Esophagus squamous epithelium (tissue), 5 donors: ENCODE results near the gene SV2A. TPM values are rescaled to one million over a fixed set of nuclear protein-coding genes. Genes with fewer than 3 reads are reported as not detected.

Experiments
- DNase-seq: peaks from one replicate; lab custom pipeline; 2025; lab: John Stamatoyannopoulos, UW
- H3K27ac ChIP-seq, 4 donors: fragments of 200-600 bp; sonication (generic); one replicate each; pipeline ENCODE4 v1.5.1; 2016 to 2019; ENCODE audit warnings: mild to moderate bottlenecking in 1 of 4
- H3K27me3 ChIP-seq, 4 donors: fragments of 200-600 bp; sonication (generic); 1 replicate in 3 of 4; 2 replicates in 1 of 4; pipeline versions ENCODE4 v1.5.1 to v1.6.0; 2017 to 2021; ENCODE audit warnings: antibody characterized with exemption in 1 of 4
- H3K36me3 ChIP-seq, 3 donors: fragments of 200-600 bp; sonication (generic); one replicate each; pipeline ENCODE4 v1.5.1; 2016 to 2019
- H3K4me1 ChIP-seq, 3 donors: fragments of 200-600 bp; sonication (generic); one replicate each; pipeline ENCODE4 v1.5.1; 2017 to 2019
- H3K4me3 ChIP-seq, 4 donors: fragments of 200-600 bp; sonication (generic); 1 replicate in 3 of 4; 2 replicates in 1 of 4; pipeline ENCODE4 v1.5.1; 2016 to 2019; ENCODE audit warnings: mild to moderate bottlenecking in 2 of 4, moderate library complexity in 1 of 4
- H3K9me3 ChIP-seq, 3 donors: fragments of 200-600 bp; sonication (generic); one replicate each; pipeline ENCODE4 v1.5.1; 2016 to 2019
- CTCF ChIP-seq, 6 experiments: fragments of 450-650 bp in 4 of 6; fragments of 200-600 bp in 2 of 6; sonication (generic) in 2 of 6; IDR thresholded peaks; one replicate each; pipeline ENCODE4 v1.5.1; 2016 to 2019; ENCODE audit warnings: antibody characterized with exemption in 6 of 6, mild to moderate bottlenecking in 4 of 6, moderate library complexity in 4 of 6
- POLR2A ChIP-seq, 4 donors: fragments of 450-650 bp; IDR thresholded peaks; one replicate each; pipeline ENCODE4 v1.6.1; 2017; ENCODE audit warnings: antibody characterized with exemption in 4 of 4, mild to moderate bottlenecking in 4 of 4, moderate library complexity in 3 of 4
- WGBS, 2 donors: methylation state at CpG; one replicate each; pipeline ENCODE4 v1.1.5; 2018; 5-methylcytosine and 5-hydroxymethylcytosine counted together
- intact Hi-C: fragments of 100-400 bp; cut with DNase I; formaldehyde crosslinking; loops from one replicate; pipeline ENCODE4 v1.15.0; 2022
- total RNA-seq, 4 donors: library from RNA; depleted of rRNA; stranded (reverse); fragments of >200 nt; gene quantifications; one replicate each; pipeline ENCODE4 v1.1.0, GENCODE V29; 2016
- donor health status: DM: yes; HTN: yes; CAD: no.

Gene SV2A
- total RNA-seq, 4 donors from 2014 or later = 0.11 to 2.1 (median 1.1) TPM

DNA sequence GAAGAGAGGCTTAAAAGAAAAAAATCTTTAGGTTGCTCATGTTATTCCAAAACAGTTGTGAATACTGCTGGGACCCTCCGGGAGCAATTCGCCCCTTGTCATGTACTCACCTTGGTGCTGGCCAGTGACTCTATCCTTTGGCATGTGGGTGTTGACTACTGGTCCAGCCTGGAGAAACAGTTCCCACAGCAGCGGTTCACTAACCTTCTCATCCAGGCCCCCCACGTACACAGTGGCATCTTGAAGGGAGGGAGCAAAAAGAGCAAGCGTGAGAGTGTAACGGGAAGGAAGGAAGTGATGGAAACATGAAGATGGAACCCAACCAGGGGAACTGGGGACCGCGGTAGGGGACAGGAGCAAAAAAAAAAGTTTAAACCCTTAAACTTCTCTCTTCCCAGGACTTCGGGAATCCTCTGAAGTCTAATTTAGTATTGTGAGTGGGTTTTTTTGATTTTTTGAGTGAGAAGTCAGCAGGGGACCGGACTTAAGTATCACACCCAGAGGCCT lies 9.5 kb upstream of the SV2A start:
- 1 to 3% methylated on average over 9 to 10 of the region's 10 CpGs for WGBS, 2 donors
- H3K27me3 ChIP-seq = no peaks in the 10 kb centered on the region
- TF ChIP-seq CTCF (IDR thresholded peaks at IDR 0.05) (no peak), POLR2A (IDR thresholded peaks at IDR 0.05) (no peak)
- no peaks in the 10 kb centered on the region for H3K9me3 ChIP-seq
- peak overlapping the region; percentile 73 to 96 (median 94) for H3K4me3 ChIP-seq
- no peak for DNase-seq
- peaks cover 16 to 38% (median 21%) of the 10 kb centered on the region in 3 donors for H3K4me1 ChIP-seq
- peak overlapping the region; percentile 95 to 99 (median 97) for H3K27ac ChIP-seq
- H3K36me3 ChIP-seq = peaks cover 24 to 76% (median 38%) of the 10 kb centered on the region in 3 donors
- intact Hi-C loops = no loop called here

DNA sequence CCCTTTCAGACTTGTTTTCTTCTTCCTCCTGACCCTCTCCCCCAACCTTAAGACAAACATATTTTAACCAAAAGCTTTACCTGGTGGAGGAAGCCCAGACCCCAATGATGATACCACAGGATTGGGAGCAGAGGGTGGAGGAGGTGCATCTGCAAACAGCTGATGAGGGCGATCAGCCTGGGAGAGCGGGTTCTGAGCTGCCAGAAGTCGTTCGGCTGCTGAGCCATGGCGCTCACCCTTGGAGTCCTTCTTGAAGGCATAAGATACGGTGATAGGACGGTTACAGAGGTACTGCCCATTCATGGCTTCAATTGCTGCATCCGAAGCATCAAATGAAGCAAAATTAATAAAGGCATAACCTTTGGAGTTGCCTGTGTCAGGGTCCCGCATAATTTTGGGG lies 8.7 kb upstream of the SV2A start:
- H3K36me3 ChIP-seq = peaks cover 24 to 76% (median 38%) of the 10 kb centered on the region in 3 donors

GRCh38 chr1:149925751-149926150 lies 8.1 kb upstream of the SV2A start:
- H3K4me1 ChIP-seq = peaks cover 16 to 38% (median 21%) of the 10 kb centered on the region in 3 donors
- TF ChIP-seq CTCF (IDR thresholded peaks at IDR 0.05) (no peak), POLR2A (IDR thresholded peaks at IDR 0.05) (no peak)
- H3K9me3 ChIP-seq = no peaks in the 10 kb centered on the region
- intact Hi-C loops = no loop called here
- no peak overlapping the region for H3K27ac ChIP-seq
- H3K4me3 ChIP-seq = peak overlapping the region in 1 of 4 donors; percentile 96
- H3K36me3 ChIP-seq = peaks cover 24 to 70% (median 38%) of the 10 kb centered on the region in 3 donors
- H3K27me3 ChIP-seq = no peaks in the 10 kb centered on the region
- DNase-seq = no peak
- 60 to 89% methylated on average over 2 of the region's 2 CpGs for WGBS, 2 donors

More for the DNA sequence above, 8.7 kb upstream of the SV2A start:
- TF ChIP-seq CTCF (IDR thresholded peaks at IDR 0.05) (no peak), POLR2A (IDR thresholded peaks at IDR 0.05) (no peak)
- H3K4me3 ChIP-seq = peak overlapping the region in 2 of 4 donors; percentile 96
- WGBS, 2 donors = 85 to 88% methylated on average over 8 to 9 of the region's 9 CpGs
- H3K4me1 ChIP-seq = peaks cover 16 to 38% (median 21%) of the 10 kb centered on the region in 3 donors
- intact Hi-C loops = no loop called here
- no peak overlapping the region for H3K27ac ChIP-seq
- no peak for DNase-seq
- H3K27me3 ChIP-seq = no peaks in the 10 kb centered on the region
- H3K9me3 ChIP-seq = no peaks in the 10 kb centered on the region

DNA sequence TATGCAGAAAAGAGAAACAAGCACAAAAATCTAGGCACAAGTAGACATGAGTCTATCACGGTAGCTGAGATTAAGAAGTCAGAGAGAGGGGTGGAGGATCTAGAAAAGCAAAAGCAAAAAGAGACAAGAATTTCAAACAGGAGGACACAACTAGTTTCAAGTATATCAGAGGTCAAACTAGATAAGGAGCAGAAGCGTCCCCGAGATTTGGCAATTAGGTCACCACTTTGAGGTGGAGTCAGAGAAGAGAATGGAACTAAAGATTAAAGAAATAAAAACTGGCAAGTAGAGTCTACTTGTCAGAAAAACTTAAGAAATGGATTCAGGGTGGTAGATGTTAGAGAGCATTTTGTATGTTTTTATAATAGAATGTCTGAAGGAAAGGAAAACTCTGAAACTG lies 7.7 kb upstream of the SV2A start:
- Histone ChIP-seq H3K27me3 (no peaks in the 10 kb centered on the region), H3K4me3 (no peak overlapping the region), H3K36me3 (peaks cover 24 to 66% (median 38%) of the 10 kb centered on the region in 3 donors), H3K4me1 (peaks cover 16 to 38% (median 21%) of the 10 kb centered on the region in 3 donors), H3K9me3 (no peaks in the 10 kb centered on the region), H3K27ac (no peak overlapping the region)
- DNase-seq = no peak
- intact Hi-C loops = no loop called here
- no peak for TF ChIP-seq CTCF (IDR thresholded peaks at IDR 0.05)
- TF ChIP-seq POLR2A (IDR thresholded peaks at IDR 0.05) = no peak
- 73 to 80% methylated on average over 3 of the region's 3 CpGs for WGBS, 2 donors

GRCh38 chr1:149923626-149924025 lies 6.0 kb upstream of the SV2A start:
- peaks cover 24 to 56% (median 38%) of the 10 kb centered on the region in 3 donors for H3K36me3 ChIP-seq
- WGBS, 2 donors = 72 to 84% methylated on average over 10 of the region's 10 CpGs
- TF ChIP-seq POLR2A (IDR thresholded peaks at IDR 0.05) (no peak), CTCF (IDR thresholded peaks at IDR 0.05) (no peak)

More at GRCh38 chr1:149923626-149924025, 6.0 kb upstream of the SV2A start:
- Histone ChIP-seq H3K27ac (no peak overlapping the region), H3K4me1 (peaks cover 16 to 34% (median 20%) of the 10 kb centered on the region in 3 donors), H3K4me3 (no peak overlapping the region), H3K27me3 (no peaks in the 10 kb centered on the region), H3K9me3 (no peaks in the 10 kb centered on the region)
- DNase-seq = no peak
- intact Hi-C loops = no loop called here
